Thyroid gland (tissue), 4 donors: ENCODE results near the gene PLEKHM2.

Source experiments
- POLR2A ChIP-seq, 2 donors: fragments of 450-650 bp; IDR thresholded peaks; one replicate each; pipeline ENCODE4 v1.6.1; 2017; ENCODE audit warnings: antibody characterized with exemption in 2 of 2, mild to moderate bottlenecking in 2 of 2, moderate library complexity in 1 of 2
- TF ChIP-seq, protein P1 (sequence below), 6 experiments: fragments of 200-600 bp in 3 of 6; fragments of 450-650 bp in 3 of 6; sonication (generic) in 3 of 6; IDR thresholded peaks; one replicate each; pipeline ENCODE4 v1.5.1; 2016 to 2019; ENCODE audit warnings: antibody characterized with exemption in 6 of 6, mild to moderate bottlenecking in 2 of 6, inconsistent platforms in 1 of 6, moderate library complexity in 1 of 6

DNA sequence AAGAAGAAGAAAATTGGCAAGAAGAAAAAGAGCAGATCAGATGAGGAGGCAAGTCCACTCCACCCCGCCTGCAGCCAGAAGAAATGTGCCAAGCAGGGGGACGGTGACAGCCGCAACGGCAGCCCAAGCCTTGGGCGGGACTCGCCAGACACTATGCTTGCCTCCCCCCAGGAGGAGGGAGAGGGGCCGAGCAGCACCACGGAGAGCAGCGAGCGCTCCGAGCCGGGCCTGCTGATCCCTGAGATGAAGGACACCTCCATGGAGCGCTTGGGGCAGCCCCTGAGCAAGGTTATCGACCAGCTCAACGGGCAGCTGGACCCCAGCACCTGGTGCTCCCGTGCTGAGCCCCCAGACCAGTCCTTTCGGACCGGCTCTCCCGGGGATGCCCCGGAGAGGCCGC lies 42.9 kb downstream of the PLEKHM2 start:
- TF ChIP-seq, protein P1, sequence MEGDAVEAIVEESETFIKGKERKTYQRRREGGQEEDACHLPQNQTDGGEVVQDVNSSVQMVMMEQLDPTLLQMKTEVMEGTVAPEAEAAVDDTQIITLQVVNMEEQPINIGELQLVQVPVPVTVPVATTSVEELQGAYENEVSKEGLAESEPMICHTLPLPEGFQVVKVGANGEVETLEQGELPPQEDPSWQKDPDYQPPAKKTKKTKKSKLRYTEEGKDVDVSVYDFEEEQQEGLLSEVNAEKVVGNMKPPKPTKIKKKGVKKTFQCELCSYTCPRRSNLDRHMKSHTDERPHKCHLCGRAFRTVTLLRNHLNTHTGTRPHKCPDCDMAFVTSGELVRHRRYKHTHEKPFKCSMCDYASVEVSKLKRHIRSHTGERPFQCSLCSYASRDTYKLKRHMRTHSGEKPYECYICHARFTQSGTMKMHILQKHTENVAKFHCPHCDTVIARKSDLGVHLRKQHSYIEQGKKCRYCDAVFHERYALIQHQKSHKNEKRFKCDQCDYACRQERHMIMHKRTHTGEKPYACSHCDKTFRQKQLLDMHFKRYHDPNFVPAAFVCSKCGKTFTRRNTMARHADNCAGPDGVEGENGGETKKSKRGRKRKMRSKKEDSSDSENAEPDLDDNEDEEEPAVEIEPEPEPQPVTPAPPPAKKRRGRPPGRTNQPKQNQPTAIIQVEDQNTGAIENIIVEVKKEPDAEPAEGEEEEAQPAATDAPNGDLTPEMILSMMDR (IDR thresholded peaks at IDR 0.05): no peak
- no peak for TF ChIP-seq POLR2A (IDR thresholded peaks at IDR 0.05)
